ENCODE measurements around the gene FAM81A. TPM values are rescaled to one million over a fixed set of nuclear protein-coding genes. Genes with fewer than 3 reads are reported as not detected.

Gene FAM81A
- total and polyA plus RNA-seq, 4 donors, result under 0.01 to 0.13 (median 0.07) TPM

- H3K4me3 ChIP-seq (ENCODE audit: low read depth in 1 of 3, low read length in 3 of 3), result no peak overlapping the region
- no peaks in the 10 kb centered on the region for H3K9me3 ChIP-seq (ENCODE audit: control insufficient read depth in 4 of 4, low read length in 3 of 4)
- no peaks in the 10 kb centered on the region for H3K4me1 ChIP-seq (ENCODE audit: control insufficient read depth in 4 of 4, insufficient read depth in 4 of 4, low read length in 3 of 4)
- no peak for DNase-seq (ENCODE audit: low spot score)
- H3K36me3 ChIP-seq (ENCODE audit: control insufficient read depth in 4 of 4, insufficient read depth in 3 of 4, low read depth in 1 of 4, low read length in 3 of 4), result no peaks in the 10 kb centered on the region
- no peak overlapping the region for H3K27ac ChIP-seq (ENCODE audit: low read depth in 1 of 2, low read length in 2 of 2)
- no peak for TF ChIP-seq CTCF (IDR thresholded peaks at IDR 0.05; ENCODE audit: low read depth, low read length, missing input control)
- TF ChIP-seq FOXA1 (IDR thresholded peaks at IDR 0.05), result no peak
- no peak for TF ChIP-seq MAX (IDR thresholded peaks at IDR 0.05)
- TF ChIP-seq ATF3 (IDR thresholded peaks at IDR 0.05), result no peak
- no peak for TF ChIP-seq YY1 (IDR thresholded peaks at IDR 0.05)
- TF ChIP-seq ZBTB33 (IDR thresholded peaks at IDR 0.05), result no peak
- H3K27me3 ChIP-seq (ENCODE audit: control insufficient read depth in 4 of 4, insufficient read depth in 4 of 4, low read length in 3 of 4), result no peaks in the 10 kb centered on the region
- no peak overlapping the region for H3K9ac ChIP-seq (ENCODE audit: low read depth in 1 of 2, low read length in 2 of 2)
These were observed 10.9 kb downstream of the FAM81A start for GRCh38 chr15:59448871-59449270.

GRCh38 chr15:59453474-59454215 lies 15.7 kb downstream of the FAM81A start:
- TF ChIP-seq GABPA (IDR thresholded peaks at IDR 0.05 in 1 of 2, conservative IDR thresholded peaks at IDR 0.05 in 1 of 2) (no peak), ZBTB33 (IDR thresholded peaks at IDR 0.05) (no peak), FOXA1 (IDR thresholded peaks at IDR 0.05) (no peak), MAX (IDR thresholded peaks at IDR 0.05) (no peak), ATF3 (IDR thresholded peaks at IDR 0.05) (no peak), EGR1 (IDR thresholded peaks at IDR 0.05; ENCODE audit: low read depth in 2 of 2) (no peak), NR2F2 (IDR thresholded peaks at IDR 0.05) (no peak), TAF1 (conservative IDR thresholded peaks at IDR 0.05) (no peak), HNF4A (conservative IDR thresholded peaks at IDR 0.05) (no peak), JUND (IDR thresholded peaks at IDR 0.05) (no peak)
- H3K4me1 ChIP-seq (ENCODE audit: control insufficient read depth in 4 of 4, insufficient read depth in 4 of 4, low read length in 3 of 4), result no peaks in the 10 kb centered on the region
- WGBS, result 98% methylated on average over 2 of the region's 2 CpGs
- no peaks in the 10 kb centered on the region for H3K9me3 ChIP-seq (ENCODE audit: control insufficient read depth in 4 of 4, low read length in 3 of 4)
- H3K9ac ChIP-seq (ENCODE audit: low read depth in 1 of 2, low read length in 2 of 2), result no peak overlapping the region
- no peak for DNase-seq (ENCODE audit: low spot score)
- no peaks in the 10 kb centered on the region for H3K27me3 ChIP-seq (ENCODE audit: control insufficient read depth in 4 of 4, insufficient read depth in 4 of 4, low read length in 3 of 4)
- H3K27ac ChIP-seq (ENCODE audit: low read depth in 1 of 2, low read length in 2 of 2), result no peak overlapping the region
- no peak overlapping the region for H3K4me3 ChIP-seq (ENCODE audit: low read depth in 1 of 3, low read length in 3 of 3)
- H3K36me3 ChIP-seq (ENCODE audit: control insufficient read depth in 4 of 4, insufficient read depth in 3 of 4, low read depth in 1 of 4, low read length in 3 of 4), result no peaks in the 10 kb centered on the region

All from liver (tissue), 9 donors.